ENCODE data around the gene HOXB2. TPM values are rescaled to one million over a fixed set of nuclear protein-coding genes. Genes with fewer than 3 reads are reported as not detected.

The HOXB2 gene
- total RNA-seq, 1 donor from 2014 or later: 5.6 TPM

DNA sequence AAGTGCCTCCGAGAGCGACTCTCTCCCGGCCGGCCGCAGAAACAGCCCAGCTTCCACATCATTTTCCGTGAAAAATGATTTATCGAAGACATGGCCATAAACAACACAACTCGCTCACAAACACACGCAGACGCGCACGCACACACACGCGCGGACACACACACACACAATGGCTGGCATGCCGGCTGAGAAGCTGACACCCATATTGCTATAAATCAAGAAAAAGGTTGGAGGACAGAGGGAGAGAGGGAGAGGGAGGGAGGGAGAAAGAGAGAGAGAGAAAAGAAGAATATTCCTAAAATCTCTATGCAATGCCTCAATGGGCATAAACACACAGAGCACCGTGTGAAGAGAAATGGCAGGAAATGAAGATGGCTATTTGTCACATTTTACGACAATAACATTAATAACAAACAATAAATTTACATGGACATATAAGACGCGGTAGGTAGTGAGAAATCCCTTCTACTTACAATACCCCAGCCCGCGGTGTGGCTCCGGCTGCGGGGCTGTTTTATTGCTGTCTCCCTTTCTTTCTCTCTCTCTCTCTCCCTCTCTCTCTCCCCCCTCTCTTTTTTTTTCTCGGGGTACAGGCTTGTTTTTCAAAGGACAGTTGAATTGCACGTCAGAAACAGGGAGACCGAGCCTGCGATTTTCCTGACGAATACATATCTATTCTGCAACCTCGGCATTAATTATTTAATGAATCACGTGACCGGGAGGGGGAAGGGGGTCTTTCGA, 23.8 kb upstream of the HOXB2 start:
- ATAC-seq: no peak
- DNase-seq: no peak
- Histone ChIP-seq H3K36me3 (no peaks in the 10 kb centered on the region), H3K4me3 (peak overlapping the region; percentile 13), H3K27ac (peak overlapping the region; percentile 49), H3K9me3 (no peaks in the 10 kb centered on the region), H3K27me3 (ENCODE audit: low read depth) (peaks cover 83% of the 10 kb centered on the region), H3K4me1 (peaks cover 31% of the 10 kb centered on the region)
- intact Hi-C loops (cut with DNase I): no loop called here
- TF ChIP-seq CTCF (IDR thresholded peaks at IDR 0.05): no peak

GRCh38 chr17:48567646-48568354, 22.9 kb upstream of the HOXB2 start:
- intact Hi-C loops (cut with DNase I): no loop called here
- H3K36me3 ChIP-seq: no peaks in the 10 kb centered on the region
- peak overlapping the region; percentile 49 for H3K27ac ChIP-seq
- no peak for TF ChIP-seq CTCF (IDR thresholded peaks at IDR 0.05)
- ATAC-seq (no peak), DNase-seq (no peak)
- H3K9me3 ChIP-seq: no peaks in the 10 kb centered on the region
- H3K4me3 ChIP-seq: peak overlapping the region; percentile 13
- peaks cover 82% of the 10 kb centered on the region for H3K27me3 ChIP-seq (ENCODE audit: low read depth)
- peaks cover 31% of the 10 kb centered on the region for H3K4me1 ChIP-seq

DNA sequence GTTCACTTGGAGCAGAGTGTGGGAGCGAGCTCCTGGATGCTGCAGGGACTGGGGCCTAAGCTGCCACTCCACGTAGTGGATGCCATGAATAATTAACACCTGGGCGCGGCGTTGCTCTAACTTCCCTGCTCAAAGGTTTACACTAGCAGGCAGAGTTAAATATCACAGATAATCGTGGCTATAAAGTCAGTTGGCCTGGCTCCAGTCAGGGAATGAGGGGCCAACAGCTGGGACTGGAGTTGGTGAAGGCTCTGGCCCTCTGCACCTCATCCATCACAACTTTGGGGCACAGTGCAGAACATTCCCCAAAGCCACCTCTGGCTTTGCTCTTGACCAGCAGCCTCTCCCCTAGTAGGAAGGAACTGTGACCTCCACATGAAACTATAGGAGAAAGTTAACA, 22.3 kb upstream of the HOXB2 start:
- ATAC-seq (no peak), DNase-seq (no peak)
- Histone ChIP-seq H3K27ac (peak overlapping the region; percentile 49), H3K4me3 (no peak overlapping the region), H3K27me3 (ENCODE audit: low read depth) (peaks cover 80% of the 10 kb centered on the region), H3K9me3 (no peaks in the 10 kb centered on the region), H3K36me3 (no peaks in the 10 kb centered on the region), H3K4me1 (peaks cover 37% of the 10 kb centered on the region)
- intact Hi-C loops (cut with DNase I): no loop called here
- TF ChIP-seq CTCF (IDR thresholded peaks at IDR 0.05): no peak

GRCh38 chr17:48566717-48567116, 21.8 kb upstream of the HOXB2 start:
- Histone ChIP-seq H3K9me3 (no peaks in the 10 kb centered on the region), H3K27ac (no peak overlapping the region), H3K27me3 (ENCODE audit: low read depth) (peaks cover 80% of the 10 kb centered on the region), H3K4me3 (no peak overlapping the region), H3K36me3 (no peaks in the 10 kb centered on the region), H3K4me1 (peaks cover 42% of the 10 kb centered on the region)
- no peak for ATAC-seq
- intact Hi-C loops (cut with DNase I): no loop called here
- TF ChIP-seq CTCF (IDR thresholded peaks at IDR 0.05): no peak
- DNase-seq: no peak

DNA sequence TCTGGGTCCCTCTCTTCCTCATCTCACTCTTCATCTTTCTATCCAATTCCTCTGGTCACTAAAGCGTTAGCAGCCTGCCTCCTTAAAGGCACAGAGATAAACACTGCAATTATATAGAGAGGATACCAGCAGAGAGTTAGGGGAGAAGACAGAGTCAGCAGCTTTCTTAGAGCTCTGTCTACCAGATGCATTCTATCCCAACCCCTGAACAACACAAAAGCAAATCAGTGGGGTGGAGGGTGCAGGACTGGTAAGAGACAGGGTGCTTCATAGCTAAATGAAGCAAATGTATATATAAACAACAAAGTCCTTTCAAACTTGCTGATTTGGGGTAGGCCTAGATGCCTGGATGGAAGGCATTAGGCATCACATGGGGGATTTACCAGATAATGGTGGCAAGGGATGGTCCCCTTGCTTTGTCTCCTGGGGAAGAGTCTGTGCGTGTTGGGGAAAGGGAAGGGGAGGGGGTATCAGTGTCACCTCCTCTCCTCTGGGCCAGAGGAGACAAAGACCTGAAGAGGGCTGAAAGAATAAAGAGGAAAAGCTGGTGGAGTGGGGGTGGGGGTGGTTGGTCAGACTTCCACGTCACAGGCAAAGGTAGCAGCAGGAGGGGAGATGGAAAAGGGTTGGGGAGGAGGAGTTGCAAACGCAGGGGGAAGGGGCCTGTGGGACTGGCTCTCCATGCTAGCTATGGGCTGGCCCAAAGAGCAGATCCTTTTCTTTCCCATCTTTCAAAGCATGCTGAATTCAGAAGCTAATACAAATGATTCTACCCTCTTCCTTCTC, 21.2 kb upstream of the HOXB2 start:
- no peak overlapping the region for H3K4me3 ChIP-seq
- no peak for TF ChIP-seq CTCF (IDR thresholded peaks at IDR 0.05)
- H3K9me3 ChIP-seq: no peaks in the 10 kb centered on the region
- peaks cover 47% of the 10 kb centered on the region for H3K4me1 ChIP-seq
- ATAC-seq (no peak), DNase-seq (no peak)
- H3K27ac ChIP-seq: no peak overlapping the region
- intact Hi-C loops (cut with DNase I): no loop called here
- peaks cover 77% of the 10 kb centered on the region for H3K27me3 ChIP-seq (ENCODE audit: low read depth)
- H3K36me3 ChIP-seq: no peaks in the 10 kb centered on the region

Data from lower lobe of right lung (tissue), 2 donors.